HCT116 (cell line): ENCODE results near the gene TAF1L.

ENCODE experiments used
- TCF7L2 ChIP-seq: IDR thresholded peaks from 2 replicates; pipeline ENCODE4 v1.7.0; 2011; ENCODE audit warnings: borderline replicate concordance, inconsistent platforms; ENCODE audit not compliant: insufficient read depth, insufficient read length; ENCODE audit errors: extremely low read depth
- YY1 ChIP-seq: IDR thresholded peaks from 2 replicates; pipeline ENCODE4 v1.6.1; 2011; ENCODE audit warnings: low read length, low read depth, moderate library complexity, mild to moderate bottlenecking; ENCODE audit not compliant: insufficient replicate concordance; ENCODE audit errors: extremely low read depth
- TF ChIP-seq, protein P1 (sequence below), 3 experiments: fragments of 200-600 bp in 1 of 3; sonication (generic) in 1 of 3; IDR thresholded peaks in 2 of 3; conservative IDR thresholded peaks in 1 of 3; 2 replicates each; pipeline ENCODE4 v1.5.1; 2012 to 2017; ENCODE audit warnings: low read depth in 2 of 3, low read length in 2 of 3, antibody characterized with exemption in 1 of 3, borderline replicate concordance in 1 of 3, control low read depth in 1 of 3, mild to moderate bottlenecking in 1 of 3, mixed read lengths in 1 of 3, mixed run types in 1 of 3, moderate library complexity in 1 of 3; ENCODE audit not compliant: insufficient read depth in 1 of 3

DNA sequence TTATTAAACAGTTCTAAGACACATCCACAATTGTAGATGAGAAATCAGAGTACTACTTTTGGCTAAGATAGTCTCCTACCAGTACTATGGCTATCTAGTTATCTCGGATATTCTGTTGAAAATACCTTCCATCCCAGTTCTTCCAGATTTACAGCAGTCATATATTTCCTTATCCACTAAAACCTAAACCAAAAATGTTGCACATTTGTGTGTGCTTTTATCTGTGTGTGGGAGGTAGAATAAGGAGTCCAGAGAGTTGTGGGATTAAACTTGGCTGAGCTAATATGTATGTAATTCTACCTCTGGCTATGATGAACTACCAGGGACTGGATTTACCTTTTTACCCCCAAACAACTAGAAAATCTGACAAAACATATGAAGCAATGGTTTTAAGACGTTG lies 45.0 kb downstream of the TAF1L start:
- TF ChIP-seq, protein P1, sequence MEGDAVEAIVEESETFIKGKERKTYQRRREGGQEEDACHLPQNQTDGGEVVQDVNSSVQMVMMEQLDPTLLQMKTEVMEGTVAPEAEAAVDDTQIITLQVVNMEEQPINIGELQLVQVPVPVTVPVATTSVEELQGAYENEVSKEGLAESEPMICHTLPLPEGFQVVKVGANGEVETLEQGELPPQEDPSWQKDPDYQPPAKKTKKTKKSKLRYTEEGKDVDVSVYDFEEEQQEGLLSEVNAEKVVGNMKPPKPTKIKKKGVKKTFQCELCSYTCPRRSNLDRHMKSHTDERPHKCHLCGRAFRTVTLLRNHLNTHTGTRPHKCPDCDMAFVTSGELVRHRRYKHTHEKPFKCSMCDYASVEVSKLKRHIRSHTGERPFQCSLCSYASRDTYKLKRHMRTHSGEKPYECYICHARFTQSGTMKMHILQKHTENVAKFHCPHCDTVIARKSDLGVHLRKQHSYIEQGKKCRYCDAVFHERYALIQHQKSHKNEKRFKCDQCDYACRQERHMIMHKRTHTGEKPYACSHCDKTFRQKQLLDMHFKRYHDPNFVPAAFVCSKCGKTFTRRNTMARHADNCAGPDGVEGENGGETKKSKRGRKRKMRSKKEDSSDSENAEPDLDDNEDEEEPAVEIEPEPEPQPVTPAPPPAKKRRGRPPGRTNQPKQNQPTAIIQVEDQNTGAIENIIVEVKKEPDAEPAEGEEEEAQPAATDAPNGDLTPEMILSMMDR (IDR thresholded peaks at IDR 0.05 in 2 of 3, conservative IDR thresholded peaks at IDR 0.05 in 1 of 3; ENCODE audit: borderline replicate concordance in 1 of 3, insufficient read depth in 1 of 3, low read depth in 2 of 3, low read length in 2 of 3): no peak
- TF ChIP-seq YY1 (no peak), TCF7L2 (no peak)
